ENCODE data around the gene LAMC3. TPM values are rescaled to one million over a fixed set of nuclear protein-coding genes. Genes with fewer than 3 reads are reported as not detected.

LAMC3 gene
- total RNA-seq, 3 donors from 2014 or later = 2.1 to 8.5 (median 7.8) TPM

DNA sequence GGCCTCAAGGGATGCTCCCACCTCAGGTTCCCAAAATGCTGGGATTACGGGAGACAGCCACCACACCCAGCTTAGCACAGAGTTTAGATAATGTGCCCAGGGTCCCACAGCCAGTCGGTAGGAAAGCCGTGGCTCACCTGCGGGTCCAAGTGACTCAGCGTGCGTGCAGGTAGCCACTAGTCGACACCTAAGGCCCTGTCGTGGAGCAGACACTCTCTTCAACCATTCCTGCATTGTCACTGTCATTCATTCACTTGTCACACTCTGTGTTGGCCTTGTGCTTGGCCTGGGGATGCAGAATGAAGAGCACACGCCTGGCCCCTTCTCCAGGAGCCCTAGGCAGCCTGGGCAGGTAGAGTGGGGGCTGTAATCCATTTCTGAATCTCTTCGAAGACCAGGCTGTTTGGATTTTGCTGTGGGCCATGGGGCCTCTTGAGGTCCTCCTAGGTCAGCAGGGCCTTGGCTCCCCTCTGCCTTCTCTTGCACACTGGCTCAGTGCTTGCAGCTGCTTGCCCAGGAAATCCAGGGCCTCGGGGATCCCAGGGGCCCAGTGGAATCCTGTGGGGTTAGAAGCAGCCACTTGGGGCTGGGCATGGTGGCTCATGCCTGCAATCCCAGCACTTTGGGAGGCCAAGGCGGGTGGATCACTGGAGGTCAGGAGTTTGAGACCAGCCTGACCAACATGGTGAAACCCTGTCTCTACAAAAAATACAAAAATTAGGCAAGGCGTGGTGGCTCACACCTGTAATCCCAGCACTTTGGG is 81.2 kb downstream of the LAMC3 start:
- Histone ChIP-seq H3K4me1 (no peaks in the 10 kb centered on the region), H3K36me3 (no peaks in the 10 kb centered on the region), H3K27me3 (peaks cover 0 to 8% of the 10 kb centered on the region in 2 donors), H3K4me3 (no peak overlapping the region), H3K9me3 (no peaks in the 10 kb centered on the region), H3K27ac (no peak overlapping the region)
- no peak for DNase-seq (ENCODE audit: low spot score in 2 of 2)
- intact Hi-C loops (cut with DNase I; ENCODE audit: low total_unique reads) = no loop called here
- TF ChIP-seq, protein P1, sequence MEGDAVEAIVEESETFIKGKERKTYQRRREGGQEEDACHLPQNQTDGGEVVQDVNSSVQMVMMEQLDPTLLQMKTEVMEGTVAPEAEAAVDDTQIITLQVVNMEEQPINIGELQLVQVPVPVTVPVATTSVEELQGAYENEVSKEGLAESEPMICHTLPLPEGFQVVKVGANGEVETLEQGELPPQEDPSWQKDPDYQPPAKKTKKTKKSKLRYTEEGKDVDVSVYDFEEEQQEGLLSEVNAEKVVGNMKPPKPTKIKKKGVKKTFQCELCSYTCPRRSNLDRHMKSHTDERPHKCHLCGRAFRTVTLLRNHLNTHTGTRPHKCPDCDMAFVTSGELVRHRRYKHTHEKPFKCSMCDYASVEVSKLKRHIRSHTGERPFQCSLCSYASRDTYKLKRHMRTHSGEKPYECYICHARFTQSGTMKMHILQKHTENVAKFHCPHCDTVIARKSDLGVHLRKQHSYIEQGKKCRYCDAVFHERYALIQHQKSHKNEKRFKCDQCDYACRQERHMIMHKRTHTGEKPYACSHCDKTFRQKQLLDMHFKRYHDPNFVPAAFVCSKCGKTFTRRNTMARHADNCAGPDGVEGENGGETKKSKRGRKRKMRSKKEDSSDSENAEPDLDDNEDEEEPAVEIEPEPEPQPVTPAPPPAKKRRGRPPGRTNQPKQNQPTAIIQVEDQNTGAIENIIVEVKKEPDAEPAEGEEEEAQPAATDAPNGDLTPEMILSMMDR (IDR thresholded peaks at IDR 0.05) = no peak
- TF ChIP-seq POLR2AphosphoS5 (IDR thresholded peaks at IDR 0.05) = no peak

DNA sequence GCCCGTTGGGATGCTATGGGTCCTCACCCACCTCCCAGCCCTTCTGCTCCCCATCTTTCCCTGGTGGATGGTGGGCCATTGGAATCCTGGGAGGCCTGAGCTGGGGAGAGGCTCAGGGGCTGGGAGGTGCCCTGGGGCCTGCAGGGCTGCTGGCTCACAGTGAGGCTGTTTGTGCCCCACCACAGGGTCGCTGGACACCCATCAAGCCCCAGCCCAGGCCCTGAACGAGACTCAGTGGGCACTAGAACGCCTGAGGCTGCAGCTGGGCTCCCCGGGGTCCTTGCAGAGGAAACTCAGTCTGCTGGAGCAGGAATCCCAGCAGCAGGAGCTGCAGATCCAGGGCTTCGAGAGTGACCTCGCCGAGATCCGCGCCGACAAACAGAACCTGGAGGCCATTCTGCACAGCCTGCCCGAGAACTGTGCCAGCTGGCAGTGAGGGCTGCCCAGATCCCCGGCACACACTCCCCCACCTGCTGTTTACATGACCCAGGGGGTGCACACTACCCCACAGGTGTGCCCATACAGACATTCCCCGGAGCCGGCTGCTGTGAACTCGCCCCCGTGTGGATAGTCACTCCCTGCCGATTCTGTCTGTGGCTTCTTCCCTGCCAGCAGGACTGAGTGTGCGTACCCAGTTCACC is 82.5 kb downstream of the LAMC3 start:
- Histone ChIP-seq H3K27ac (no peak overlapping the region), H3K4me1 (no peaks in the 10 kb centered on the region), H3K4me3 (peak overlapping the region in 1 of 3 donors; percentile 0), H3K36me3 (no peaks in the 10 kb centered on the region), H3K9me3 (no peaks in the 10 kb centered on the region), H3K27me3 (peaks cover 0 to 14% of the 10 kb centered on the region in 2 donors)
- intact Hi-C loops (cut with DNase I; ENCODE audit: low total_unique reads) = no loop called here
- TF ChIP-seq, protein P1 (IDR thresholded peaks at IDR 0.05) = no peak
- TF ChIP-seq POLR2AphosphoS5 (IDR thresholded peaks at IDR 0.05) (no peak), POLR2A (IDR thresholded peaks at IDR 0.05) (no peak)
- DNase-seq (ENCODE audit: low spot score in 2 of 2) = no peak

DNA sequence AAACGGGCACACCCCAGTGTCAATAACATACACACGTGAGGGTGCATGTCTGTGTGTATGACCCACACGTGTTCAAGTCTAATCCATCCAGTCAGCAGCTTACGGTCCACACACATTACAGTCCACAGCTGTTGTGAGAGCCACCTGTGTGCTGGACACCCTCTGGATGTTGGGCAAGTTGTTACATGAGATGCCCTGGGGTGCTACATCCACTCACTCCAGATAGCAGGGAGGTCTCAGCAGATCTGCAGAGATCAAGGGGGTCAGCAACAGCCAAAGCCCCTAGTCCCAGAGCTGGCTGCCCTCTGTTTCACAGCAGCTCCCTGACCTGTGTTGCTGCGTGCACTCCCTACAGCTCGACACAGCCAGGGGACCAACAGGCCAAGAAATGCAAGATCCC is 83.1 kb downstream of the LAMC3 start:
- intact Hi-C loops (cut with DNase I; ENCODE audit: low total_unique reads) = no loop called here
- Histone ChIP-seq H3K4me1 (no peaks in the 10 kb centered on the region), H3K36me3 (no peaks in the 10 kb centered on the region), H3K27ac (peak overlapping the region; percentile 7 to 23), H3K9me3 (no peaks in the 10 kb centered on the region), H3K27me3 (peaks cover 0 to 14% of the 10 kb centered on the region in 2 donors), H3K4me3 (no peak overlapping the region)
- TF ChIP-seq POLR2AphosphoS5 (IDR thresholded peaks at IDR 0.05) = no peak
- TF ChIP-seq, protein P1 (IDR thresholded peaks at IDR 0.05) = no peak
- no peak for TF ChIP-seq POLR2A (IDR thresholded peaks at IDR 0.05)
- no peak for DNase-seq (ENCODE audit: low spot score in 2 of 2)

- Histone ChIP-seq H3K27ac (peak overlapping the region; percentile 7 to 23), H3K4me1 (no peaks in the 10 kb centered on the region), H3K9me3 (no peaks in the 10 kb centered on the region), H3K27me3 (peaks cover 0 to 14% of the 10 kb centered on the region in 2 donors), H3K36me3 (no peaks in the 10 kb centered on the region), H3K4me3 (no peak overlapping the region)
- no peak for TF ChIP-seq POLR2AphosphoS5 (IDR thresholded peaks at IDR 0.05)
- TF ChIP-seq, protein P1 (IDR thresholded peaks at IDR 0.05) = no peak
- no peak for TF ChIP-seq POLR2A (IDR thresholded peaks at IDR 0.05)
- intact Hi-C loops (cut with DNase I; ENCODE audit: low total_unique reads) = no loop called here
- no peak for DNase-seq (ENCODE audit: low spot score in 2 of 2)
Measured at GRCh38 chr9:131092548-131093440, 83.8 kb downstream of the LAMC3 start.

Measured in breast epithelium (tissue), 4 donors.